RCC 7860 (cell line): ENCODE measurements around the gene MRE11.

Experiments
- DNase-seq: peaks from one replicate; pipeline ENCODE4 v3.0.0-alpha.2; 2015; ENCODE audit warnings: low spot score
- FAIRE-seq: peaks from 2 replicates; lab custom pipeline; 2012; peaks lifted over from hg19 to GRCh38; lab: Jason Lieb, UNC

MRE11 gene

DNA sequence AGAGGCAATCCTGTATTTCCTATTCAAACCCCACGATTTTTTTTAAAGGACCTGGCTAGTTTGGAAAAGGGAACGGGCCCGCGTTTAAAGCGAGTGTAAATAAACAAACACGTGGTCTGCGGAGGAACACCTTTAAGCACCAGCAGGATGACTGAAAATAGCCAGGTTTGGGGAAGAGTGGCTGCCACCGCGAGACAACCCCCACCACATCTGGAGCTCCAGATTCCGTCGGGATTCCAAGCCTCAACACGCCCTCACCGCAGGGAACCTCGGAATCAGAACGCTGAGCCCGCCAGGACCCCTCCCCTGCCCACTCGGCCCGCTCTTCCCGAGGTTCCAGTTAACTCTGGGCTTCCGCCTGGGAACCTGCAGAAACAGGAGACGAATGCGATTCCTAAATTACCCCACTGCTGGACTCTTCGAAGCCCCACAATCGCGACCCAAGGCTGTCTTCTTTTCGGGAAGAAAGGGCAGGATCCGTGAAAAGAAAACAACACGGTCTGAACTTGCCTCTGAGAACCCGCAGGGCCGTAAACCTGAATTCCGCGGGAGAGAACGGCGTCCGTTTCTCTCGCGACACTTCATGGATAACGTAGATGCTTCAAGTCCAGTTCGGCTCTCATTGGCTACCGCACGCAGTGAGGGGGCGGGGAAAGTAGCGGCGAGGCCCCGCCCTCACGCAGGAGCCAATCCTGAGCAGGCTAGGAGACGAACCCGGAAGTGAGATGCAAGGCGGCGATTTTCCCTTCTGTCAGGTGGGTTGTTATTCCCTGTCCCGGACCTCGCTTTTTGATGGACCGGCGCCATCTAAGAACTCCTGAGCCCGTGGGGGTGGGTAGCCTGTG is at the start of gene MRE11, which contains the start of gene ANKRD49:
MRE11 (minus strand) TSS at position 564 of the 845 bp plus-strand sequence. CDS start 1,043 bp downstream, outside the sequence.
ANKRD49 (plus strand) TSS at position 704 of the 845 bp plus-strand sequence. CDS start 2,710 bp downstream, outside the sequence.
- peak; percentile 90 for DNase-seq
- peak; percentile 85 for FAIRE-seq

- DNase-seq (no peak), FAIRE-seq (no peak)
These were observed 45.8 kb upstream of the MRE11 start for GRCh38 chr11:94539420-94539819.

- DNase-seq: no peak
- FAIRE-seq: no peak
These were observed 43.5 kb upstream of the MRE11 start for GRCh38 chr11:94537031-94537600.

GRCh38 chr11:94536386-94536785 is 42.7 kb upstream of the MRE11 start:
- no peak for DNase-seq
- no peak for FAIRE-seq

DNA sequence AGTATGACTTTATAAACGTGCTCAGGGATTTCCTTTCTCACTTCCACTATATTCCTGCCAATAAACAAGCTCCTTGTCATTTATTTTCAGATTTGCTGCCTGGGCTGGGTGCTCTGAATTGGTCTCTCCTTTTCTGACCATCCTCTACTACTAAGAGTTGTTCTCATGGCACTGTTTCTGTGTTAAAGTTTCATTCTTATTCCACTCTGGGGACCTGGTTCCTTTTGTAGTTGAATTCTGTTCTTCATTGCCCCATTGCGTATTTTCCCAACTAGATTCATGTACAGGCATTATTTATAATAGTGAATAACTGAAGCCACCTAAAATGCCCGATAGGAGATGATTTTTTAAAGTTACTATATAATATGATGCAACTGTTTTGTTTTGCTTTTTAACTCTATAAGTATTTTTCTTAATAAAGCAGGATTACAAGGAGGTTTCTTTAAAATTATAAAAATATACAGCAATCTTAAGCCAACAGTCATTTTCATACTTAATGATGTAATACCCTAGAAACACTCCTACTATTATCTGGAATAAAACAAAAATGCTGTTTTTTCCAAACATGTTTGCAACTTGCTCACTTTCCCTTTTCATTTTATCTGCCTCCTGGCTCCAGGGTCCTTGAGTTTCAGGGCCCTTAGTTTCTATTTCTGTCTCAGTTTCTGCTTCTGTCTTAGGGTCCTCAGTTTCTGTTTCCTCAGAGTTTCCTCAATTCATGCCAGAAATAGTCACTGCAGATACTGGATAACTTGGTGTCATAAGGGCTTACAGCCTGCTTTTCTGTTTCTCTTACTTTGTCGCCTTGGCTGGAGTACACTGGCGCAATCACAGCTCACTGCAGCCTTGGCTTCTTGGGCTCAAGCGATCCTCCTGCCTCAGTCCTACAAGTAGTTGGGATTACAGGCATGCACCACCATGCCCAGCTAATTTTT is 40.3 kb upstream of the MRE11 start:
- FAIRE-seq: no peak
- no peak for DNase-seq

DNA sequence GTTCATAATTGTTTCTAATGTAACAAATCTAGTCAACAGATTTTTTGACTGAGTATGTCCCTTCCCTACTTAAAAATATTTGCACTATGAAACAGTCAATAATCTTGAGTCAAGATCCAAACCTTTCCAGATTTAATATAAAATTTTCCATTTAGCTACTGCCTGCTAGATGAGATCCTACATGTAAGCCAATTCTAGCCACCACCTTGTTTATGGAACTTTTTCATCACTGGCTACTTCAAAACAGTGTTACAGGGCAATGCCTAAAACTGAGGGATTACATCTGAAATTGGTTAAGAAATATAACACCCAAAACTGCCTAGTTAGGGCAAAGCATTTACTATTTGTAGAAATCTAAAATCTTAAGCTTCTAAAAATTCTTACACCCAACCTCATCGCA is 39.6 kb upstream of the MRE11 start:
- FAIRE-seq (no peak), DNase-seq (no peak)

DNA sequence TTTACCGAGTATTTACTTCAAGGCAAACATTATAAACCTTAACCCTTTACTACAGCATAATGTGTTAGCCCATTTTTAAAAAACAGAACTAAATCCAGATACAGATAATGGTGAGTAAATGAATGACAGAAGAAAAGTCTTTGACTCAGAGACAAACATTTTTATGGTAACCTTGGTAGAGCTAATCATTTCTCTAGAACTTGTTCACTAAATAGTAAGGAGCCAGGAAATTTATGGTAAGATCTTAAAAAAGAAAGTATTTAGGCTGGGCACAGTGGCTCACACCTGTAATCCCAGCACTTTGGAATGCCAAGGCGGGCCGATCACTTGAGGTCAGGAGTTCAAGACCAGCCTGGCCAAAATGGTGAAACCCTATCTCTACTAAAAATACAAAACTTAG is 38.6 kb upstream of the MRE11 start:
- DNase-seq: no peak
- no peak for FAIRE-seq

DNA sequence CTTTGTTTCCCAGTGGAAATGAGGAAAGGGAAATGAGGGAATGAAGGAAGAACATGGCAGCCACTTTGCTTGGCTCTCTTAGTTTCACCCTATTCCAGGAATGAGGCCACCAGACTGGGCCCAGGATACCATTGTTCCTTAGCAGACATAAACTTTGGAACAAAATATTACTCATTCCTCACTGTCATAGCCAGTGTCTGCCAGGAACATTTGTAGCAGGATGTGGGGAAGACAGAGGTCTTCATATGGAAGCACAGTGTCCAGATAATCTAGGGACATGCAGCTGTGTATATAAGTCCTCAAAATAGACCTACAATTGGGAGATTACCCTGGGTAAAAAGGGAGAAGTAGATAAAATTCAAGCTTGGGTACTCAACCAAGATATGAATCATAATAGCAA is 34.9 kb upstream of the MRE11 start:
- DNase-seq (no peak), FAIRE-seq (no peak)

- DNase-seq: no peak
- FAIRE-seq: no peak
These were observed 33.2 kb upstream of the MRE11 start for GRCh38 chr11:94526645-94527438.

GRCh38 chr11:94525546-94526324 is 32.1 kb upstream of the MRE11 start:
- FAIRE-seq (no peak), DNase-seq (no peak)

- no peak for FAIRE-seq
- DNase-seq: no peak
These were observed 30.7 kb upstream of the MRE11 start for GRCh38 chr11:94524341-94524740.

- FAIRE-seq (no peak), DNase-seq (no peak)
These were observed 28.0 kb upstream of the MRE11 start for GRCh38 chr11:94521684-94522083.

- DNase-seq (peak; percentile 16), FAIRE-seq (peak; percentile 69)
These were observed 25.9 kb upstream of the MRE11 start for GRCh38 chr11:94519478-94520084.

- FAIRE-seq: no peak
- DNase-seq: no peak
These were observed 24.7 kb upstream of the MRE11 start for GRCh38 chr11:94518300-94518699.

DNA sequence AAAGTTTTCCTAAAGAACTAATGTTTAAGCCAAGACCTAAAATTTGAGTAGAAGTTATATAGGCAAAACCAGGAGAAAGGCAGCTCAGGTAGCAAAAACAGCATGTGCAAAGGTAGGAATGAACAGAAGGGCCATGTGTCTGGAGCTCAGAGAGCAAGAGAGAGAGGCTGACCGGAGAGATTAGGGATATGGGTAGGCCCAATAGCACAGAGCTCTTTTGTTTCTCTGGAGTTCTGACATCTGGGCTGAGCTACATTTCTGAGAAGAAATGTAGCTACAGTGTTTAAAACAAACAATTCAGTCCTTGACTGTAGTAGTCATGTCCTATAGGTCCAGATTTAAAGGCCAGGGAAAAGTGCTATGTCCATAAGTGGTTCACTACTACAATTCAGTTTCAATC is 23.1 kb upstream of the MRE11 start:
- FAIRE-seq (no peak), DNase-seq (no peak)

- DNase-seq (no peak), FAIRE-seq (no peak)
These were observed 21.8 kb upstream of the MRE11 start for GRCh38 chr11:94515398-94515797.

GRCh38 chr11:94513091-94513490 is 19.4 kb upstream of the MRE11 start:
- no peak for FAIRE-seq
- no peak for DNase-seq

- DNase-seq: no peak
- no peak for FAIRE-seq
These were observed 18.5 kb upstream of the MRE11 start, which contains the start of gene C11orf97 for GRCh38 chr11:94511932-94512781. Gene C11orf97, plus strand, starts transcription at chr11:94512461. Its CDS starts 68 bp downstream, at chr11:94512529.
